ENCODE data around the gene C2CD3. TPM values are rescaled to one million over a fixed set of nuclear protein-coding genes. Genes with fewer than 3 reads are reported as not detected.

C2CD3 gene
- total RNA-seq, 1 donor from 2014 or later: 12.2 TPM

DNA sequence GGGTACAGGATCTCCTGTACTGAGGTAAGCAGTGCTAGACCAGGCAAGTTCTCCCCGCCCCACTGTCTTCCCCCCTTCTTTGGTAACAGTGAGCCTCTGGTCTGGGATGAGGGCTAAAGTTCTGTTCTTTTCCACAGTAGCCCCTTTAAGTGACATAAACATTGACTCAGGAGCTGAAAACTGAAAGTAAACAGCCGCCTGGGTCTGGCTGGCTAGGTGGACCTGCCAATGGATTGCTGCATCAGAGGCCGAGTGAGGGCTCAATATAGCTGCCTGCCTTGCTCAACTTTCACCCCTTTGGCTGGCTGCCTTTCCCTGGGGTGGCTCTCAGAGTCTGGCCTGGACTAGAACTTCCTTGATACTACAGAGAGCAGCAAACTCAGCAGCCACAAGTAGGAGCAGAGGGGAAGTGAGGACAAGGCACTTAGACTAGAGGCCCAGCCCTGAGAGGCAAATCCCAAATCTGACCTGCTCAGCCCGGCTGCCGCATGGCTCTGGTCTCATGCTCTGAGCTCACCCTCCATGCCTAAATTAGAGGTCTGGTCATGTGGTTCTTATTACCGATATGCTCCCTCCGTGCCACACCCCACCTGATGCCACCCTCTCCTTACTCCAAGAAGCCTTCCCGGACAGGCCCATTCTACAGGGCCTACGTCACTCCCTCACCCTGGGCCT lies 152.3 kb downstream of the C2CD3 start:
- no peaks in the 10 kb centered on the region for H3K27me3 ChIP-seq (ENCODE audit: control insufficient read depth, insufficient read depth, low read length)
- no peak overlapping the region for H3K4me3 ChIP-seq (ENCODE audit: low read depth, low read length)
- no peaks in the 10 kb centered on the region for H3K36me3 ChIP-seq (ENCODE audit: control insufficient read depth, insufficient read depth, low read length)
- DNase-seq (ENCODE audit: low read depth): no peak
- TF ChIP-seq, protein P1, sequence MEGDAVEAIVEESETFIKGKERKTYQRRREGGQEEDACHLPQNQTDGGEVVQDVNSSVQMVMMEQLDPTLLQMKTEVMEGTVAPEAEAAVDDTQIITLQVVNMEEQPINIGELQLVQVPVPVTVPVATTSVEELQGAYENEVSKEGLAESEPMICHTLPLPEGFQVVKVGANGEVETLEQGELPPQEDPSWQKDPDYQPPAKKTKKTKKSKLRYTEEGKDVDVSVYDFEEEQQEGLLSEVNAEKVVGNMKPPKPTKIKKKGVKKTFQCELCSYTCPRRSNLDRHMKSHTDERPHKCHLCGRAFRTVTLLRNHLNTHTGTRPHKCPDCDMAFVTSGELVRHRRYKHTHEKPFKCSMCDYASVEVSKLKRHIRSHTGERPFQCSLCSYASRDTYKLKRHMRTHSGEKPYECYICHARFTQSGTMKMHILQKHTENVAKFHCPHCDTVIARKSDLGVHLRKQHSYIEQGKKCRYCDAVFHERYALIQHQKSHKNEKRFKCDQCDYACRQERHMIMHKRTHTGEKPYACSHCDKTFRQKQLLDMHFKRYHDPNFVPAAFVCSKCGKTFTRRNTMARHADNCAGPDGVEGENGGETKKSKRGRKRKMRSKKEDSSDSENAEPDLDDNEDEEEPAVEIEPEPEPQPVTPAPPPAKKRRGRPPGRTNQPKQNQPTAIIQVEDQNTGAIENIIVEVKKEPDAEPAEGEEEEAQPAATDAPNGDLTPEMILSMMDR (IDR thresholded peaks at IDR 0.05; ENCODE audit: insufficient read depth, low read length, poor library complexity, severe bottlenecking): no peak

DNA sequence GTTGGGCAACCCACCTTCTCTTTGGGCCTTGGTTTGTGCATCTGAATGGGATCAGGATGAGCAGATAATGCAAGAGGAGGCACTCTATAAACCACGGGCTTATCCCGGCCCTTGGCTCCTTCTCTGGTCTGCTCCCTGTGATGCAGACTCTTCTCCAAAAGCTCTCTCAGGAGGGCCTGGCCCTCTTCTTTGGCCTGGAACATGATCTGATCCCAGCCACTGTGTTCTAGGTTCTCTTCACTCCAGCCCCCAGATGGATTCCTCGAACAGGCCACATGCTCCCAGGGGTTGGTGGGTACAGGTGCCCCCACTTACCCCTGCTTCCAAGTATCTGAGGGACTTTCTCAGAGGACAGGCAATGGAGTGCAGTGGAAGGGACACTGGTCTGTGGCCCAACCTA lies 153.2 kb downstream of the C2CD3 start:
- Histone ChIP-seq H3K36me3 (ENCODE audit: control insufficient read depth, insufficient read depth, low read length) (no peaks in the 10 kb centered on the region), H3K27me3 (ENCODE audit: control insufficient read depth, insufficient read depth, low read length) (no peaks in the 10 kb centered on the region), H3K4me3 (ENCODE audit: low read depth, low read length) (no peak overlapping the region)
- DNase-seq (ENCODE audit: low read depth): no peak
- TF ChIP-seq, protein P1 (IDR thresholded peaks at IDR 0.05; ENCODE audit: insufficient read depth, low read length, poor library complexity, severe bottlenecking): no peak

DNA sequence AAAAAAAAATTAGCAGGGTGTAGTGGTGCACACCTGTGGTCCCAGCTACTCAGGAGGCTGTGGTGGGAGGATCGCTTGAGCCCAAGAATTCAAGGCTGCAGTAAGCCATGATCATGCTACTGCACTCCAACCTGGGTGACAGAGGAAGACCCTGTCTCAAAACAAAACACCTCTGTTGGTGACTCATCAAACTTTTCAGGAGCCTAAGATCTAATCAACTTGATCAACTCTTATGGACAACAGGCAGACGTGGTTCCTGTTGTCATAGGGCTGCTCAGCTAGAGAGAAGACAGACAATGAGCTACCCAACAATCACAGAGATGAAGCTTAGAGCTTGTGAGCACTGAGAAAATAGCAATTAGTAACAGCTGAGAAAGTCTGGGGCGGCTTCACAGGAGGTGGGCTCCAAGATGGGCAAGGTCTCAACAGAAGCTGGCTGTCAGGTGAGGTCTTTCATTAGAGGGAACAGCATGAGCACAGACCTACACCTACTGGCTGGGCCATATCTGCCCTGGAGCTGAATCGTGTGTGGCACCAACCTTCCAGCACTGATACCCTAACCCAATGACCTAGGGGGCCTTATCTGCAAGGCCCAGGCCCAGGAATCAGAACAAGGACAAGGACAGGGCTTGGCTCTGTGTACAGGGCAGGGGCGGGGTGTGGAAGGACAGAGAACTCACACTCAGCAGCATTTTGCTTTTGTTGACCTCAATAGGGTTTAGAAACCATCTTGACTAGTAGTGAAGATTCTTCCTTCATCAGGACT lies 154.7 kb downstream of the C2CD3 start:
- TF ChIP-seq, protein P1 (IDR thresholded peaks at IDR 0.05; ENCODE audit: insufficient read depth, low read length, poor library complexity, severe bottlenecking): no peak
- H3K36me3 ChIP-seq (ENCODE audit: control insufficient read depth, insufficient read depth, low read length): no peaks in the 10 kb centered on the region
- H3K27me3 ChIP-seq (ENCODE audit: control insufficient read depth, insufficient read depth, low read length): no peaks in the 10 kb centered on the region
- no peak for DNase-seq (ENCODE audit: low read depth)
- H3K4me3 ChIP-seq (ENCODE audit: low read depth, low read length): no peak overlapping the region

DNA sequence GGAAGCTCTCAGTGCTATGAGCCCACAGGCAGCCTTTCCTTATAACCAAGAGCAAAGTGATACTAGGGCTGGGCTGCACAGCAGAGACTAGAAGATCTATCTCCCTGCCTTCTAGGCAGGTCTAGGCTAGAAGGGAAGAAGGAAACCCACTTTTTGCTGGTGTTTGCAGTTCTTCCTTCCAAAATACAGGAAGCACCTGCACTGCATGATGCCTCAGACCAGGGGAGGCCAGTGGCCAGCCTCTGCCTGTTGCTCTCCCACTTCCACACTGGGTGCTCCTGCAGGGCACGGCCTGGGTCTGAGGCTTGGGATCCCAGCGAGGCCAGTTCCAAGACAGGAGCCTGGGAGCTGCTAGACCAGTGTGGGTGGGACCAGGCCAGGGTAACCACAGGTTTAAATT lies 155.9 kb downstream of the C2CD3 start:
- no peak for DNase-seq (ENCODE audit: low read depth)
- Histone ChIP-seq H3K36me3 (ENCODE audit: control insufficient read depth, insufficient read depth, low read length) (no peaks in the 10 kb centered on the region), H3K4me3 (ENCODE audit: low read depth, low read length) (no peak overlapping the region), H3K27me3 (ENCODE audit: control insufficient read depth, insufficient read depth, low read length) (no peaks in the 10 kb centered on the region)
- TF ChIP-seq, protein P1 (IDR thresholded peaks at IDR 0.05; ENCODE audit: insufficient read depth, low read length, poor library complexity, severe bottlenecking): no peak

DNA sequence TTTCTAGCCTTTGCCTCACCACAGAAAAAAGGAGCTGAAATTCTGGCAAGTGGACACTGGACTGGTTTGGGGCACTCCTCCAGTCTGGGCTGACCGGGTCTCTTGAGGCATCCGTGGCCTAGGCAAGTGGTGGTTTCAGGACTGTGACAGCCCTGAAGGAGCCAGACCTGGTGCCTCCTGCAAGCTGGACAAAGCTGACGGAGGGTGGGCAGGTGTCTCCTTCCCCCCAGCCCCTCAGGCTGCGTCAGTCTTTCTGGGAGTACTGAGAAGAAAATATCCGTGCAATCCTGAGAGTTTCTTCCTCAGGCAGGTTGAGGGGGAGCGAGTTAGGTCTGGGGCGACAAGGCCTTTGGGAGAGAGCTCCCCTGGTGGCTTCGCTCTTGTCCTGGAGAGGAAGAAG lies 157.7 kb downstream of the C2CD3 start:
- Histone ChIP-seq H3K36me3 (ENCODE audit: control insufficient read depth, insufficient read depth, low read length) (no peaks in the 10 kb centered on the region), H3K27me3 (ENCODE audit: control insufficient read depth, insufficient read depth, low read length) (no peaks in the 10 kb centered on the region), H3K4me3 (ENCODE audit: low read depth, low read length) (no peak overlapping the region)
- TF ChIP-seq, protein P1 (IDR thresholded peaks at IDR 0.05; ENCODE audit: insufficient read depth, low read length, poor library complexity, severe bottlenecking): no peak
- no peak for DNase-seq (ENCODE audit: low read depth)
